ENCODE data around the gene PRPF39. TPM values are rescaled to one million over a fixed set of nuclear protein-coding genes. Genes with fewer than 3 reads are reported as not detected.

Gene PRPF39
- polyA plus RNA-seq, 1 of the 3 experiments (the other 2 are of a cell fraction): 14.6 TPM

GRCh38 chr14:45041641-45042040, 42.3 kb upstream of the PRPF39 start (continued):
- TF ChIP-seq ELF1 (IDR thresholded peaks at IDR 0.05) (no peak), YY1 (IDR thresholded peaks at IDR 0.05; ENCODE audit: low read depth) (no peak), IRF3 (IDR thresholded peaks at IDR 0.05; ENCODE audit: low read depth, low read length) (no peak), RAD21 (IDR thresholded peaks at IDR 0.05; ENCODE audit: low read length) (no peak)

- CTCF ChIA-PET: no interaction called here
- WGBS (ENCODE audit: low lambda C conversion rate): 92% methylated on average over 5 of the region's 5 CpGs
- no peak for TF ChIP-seq NRF1 (IDR thresholded peaks at IDR 0.05; ENCODE audit: low read depth, low read length)
- TF ChIP-seq RFX5 (IDR thresholded peaks at IDR 0.05; ENCODE audit: low read length): no peak
- TF ChIP-seq MXI1 (IDR thresholded peaks at IDR 0.05; ENCODE audit: low read depth, low read length): no peak
- TF ChIP-seq, protein P1, sequence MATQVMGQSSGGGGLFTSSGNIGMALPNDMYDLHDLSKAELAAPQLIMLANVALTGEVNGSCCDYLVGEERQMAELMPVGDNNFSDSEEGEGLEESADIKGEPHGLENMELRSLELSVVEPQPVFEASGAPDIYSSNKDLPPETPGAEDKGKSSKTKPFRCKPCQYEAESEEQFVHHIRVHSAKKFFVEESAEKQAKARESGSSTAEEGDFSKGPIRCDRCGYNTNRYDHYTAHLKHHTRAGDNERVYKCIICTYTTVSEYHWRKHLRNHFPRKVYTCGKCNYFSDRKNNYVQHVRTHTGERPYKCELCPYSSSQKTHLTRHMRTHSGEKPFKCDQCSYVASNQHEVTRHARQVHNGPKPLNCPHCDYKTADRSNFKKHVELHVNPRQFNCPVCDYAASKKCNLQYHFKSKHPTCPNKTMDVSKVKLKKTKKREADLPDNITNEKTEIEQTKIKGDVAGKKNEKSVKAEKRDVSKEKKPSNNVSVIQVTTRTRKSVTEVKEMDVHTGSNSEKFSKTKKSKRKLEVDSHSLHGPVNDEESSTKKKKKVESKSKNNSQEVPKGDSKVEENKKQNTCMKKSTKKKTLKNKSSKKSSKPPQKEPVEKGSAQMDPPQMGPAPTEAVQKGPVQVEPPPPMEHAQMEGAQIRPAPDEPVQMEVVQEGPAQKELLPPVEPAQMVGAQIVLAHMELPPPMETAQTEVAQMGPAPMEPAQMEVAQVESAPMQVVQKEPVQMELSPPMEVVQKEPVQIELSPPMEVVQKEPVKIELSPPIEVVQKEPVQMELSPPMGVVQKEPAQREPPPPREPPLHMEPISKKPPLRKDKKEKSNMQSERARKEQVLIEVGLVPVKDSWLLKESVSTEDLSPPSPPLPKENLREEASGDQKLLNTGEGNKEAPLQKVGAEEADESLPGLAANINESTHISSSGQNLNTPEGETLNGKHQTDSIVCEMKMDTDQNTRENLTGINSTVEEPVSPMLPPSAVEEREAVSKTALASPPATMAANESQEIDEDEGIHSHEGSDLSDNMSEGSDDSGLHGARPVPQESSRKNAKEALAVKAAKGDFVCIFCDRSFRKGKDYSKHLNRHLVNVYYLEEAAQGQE (IDR thresholded peaks at IDR 0.05; ENCODE audit: low read depth, low read length): no peak
- TF ChIP-seq CTCF (IDR thresholded peaks at IDR 0.05): no peak
- TF ChIP-seq MEF2A (IDR thresholded peaks at IDR 0.05; ENCODE audit: borderline replicate concordance, low read depth): no peak
- no peak for TF ChIP-seq USF2 (IDR thresholded peaks at IDR 0.05; ENCODE audit: borderline replicate concordance, low read depth, low read length)
- no peak for TF ChIP-seq FOSL2 (IDR thresholded peaks at IDR 0.05; ENCODE audit: borderline replicate concordance, low read depth)
- no peak for TF ChIP-seq POLR2AphosphoS5 (IDR thresholded peaks at IDR 0.05; ENCODE audit: low read depth, low read length)
- TF ChIP-seq GATA2 (CRISPR knock-in tag; IDR thresholded peaks at IDR 0.05): no peak
- no peak for TF ChIP-seq GABPA (IDR thresholded peaks at IDR 0.05; ENCODE audit: low read depth)
- TF ChIP-seq SMC3 (IDR thresholded peaks at IDR 0.05; ENCODE audit: low read depth, low read length): no peak
- no peak for TF ChIP-seq YY1 (IDR thresholded peaks at IDR 0.05; ENCODE audit: low read depth)
- TF ChIP-seq TEAD4 (IDR thresholded peaks at IDR 0.05; ENCODE audit: borderline replicate concordance, insufficient read depth): no peak
- TF ChIP-seq IRF3 (IDR thresholded peaks at IDR 0.05; ENCODE audit: low read depth, low read length): no peak
- Histone ChIP-seq H3K79me2 (ENCODE audit: insufficient read depth) (no peaks in the 10 kb centered on the region), H4K20me1 (ENCODE audit: insufficient read depth) (no peaks in the 10 kb centered on the region), H3K9ac (no peak overlapping the region), H3K27ac (ENCODE audit: low read depth in 2 of 2, low read length in 1 of 2) (no peak overlapping the region), H3K9me2 (no peaks in the 10 kb centered on the region), H2AFZ (ENCODE audit: low read depth) (no peak overlapping the region), H3F3A (replicated peaks; ENCODE audit: insufficient read depth) (no peaks in the 10 kb centered on the region), H3K4me3 (ENCODE audit: low read depth in 2 of 2, low read length in 1 of 2) (no peak overlapping the region), H3K9me3 (no peaks in the 10 kb centered on the region), H3K36me3 (replicated peaks in 1 of 2; ENCODE audit: control insufficient read depth in 1 of 2, insufficient read depth in 2 of 2, low read length in 1 of 2) (peaks cover 4 to 6% of the 10 kb centered on the region in 2 experiments), H3K4me2 (no peak overlapping the region), H3K4me1 (ENCODE audit: control insufficient read depth in 1 of 2, insufficient read depth in 2 of 2, low read depth in 1 of 2, low read length in 1 of 2) (no peaks in the 10 kb centered on the region), H3K27me3 (ENCODE audit: insufficient read depth) (no peaks in the 10 kb centered on the region)
- DNase-seq: no peak
- POLR2A ChIA-PET: no interaction called here
Measured at GRCh38 chr14:45044638-45045037, 39.3 kb upstream of the PRPF39 start.
